Measurements from ENCODE around the gene SGCA. TPM values are rescaled to one million over a fixed set of nuclear protein-coding genes. Genes with fewer than 3 reads are reported as not detected.

Gene SGCA
- total and polyA plus RNA-seq, 9 of the 15 experiments (the other 6 are each of a cell fraction or from before 2014, with no cell fraction given): not detected

DNA sequence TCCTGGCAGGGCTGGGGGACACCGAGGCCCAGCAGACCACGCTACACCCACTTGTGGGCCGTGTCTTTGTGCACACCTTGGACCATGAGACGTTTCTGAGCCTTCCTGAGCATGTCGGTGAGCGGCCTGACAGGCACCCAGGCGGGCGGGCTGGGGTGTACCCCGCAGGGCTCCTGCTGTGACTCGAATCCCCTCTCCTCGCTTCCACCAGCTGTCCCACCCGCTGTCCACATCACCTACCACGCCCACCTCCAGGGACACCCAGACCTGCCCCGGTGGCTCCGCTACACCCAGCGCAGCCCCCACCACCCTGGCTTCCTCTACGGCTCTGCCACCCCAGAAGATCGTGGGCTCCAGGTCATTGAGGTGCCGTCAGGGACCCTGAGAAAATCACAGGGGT lies 1.6 kb downstream of the SGCA start (continued):
- no peak for TF ChIP-seq RBM15 (IDR thresholded peaks at IDR 0.05; ENCODE audit: insufficient read depth, low read length)
- no peak for TF ChIP-seq MAZ (CRISPR knock-in tag; conservative IDR thresholded peaks at IDR 0.05 in 1 of 2, IDR thresholded peaks at IDR 0.05 in 1 of 2)
- TF ChIP-seq SMAD1 (IDR thresholded peaks at IDR 0.05; ENCODE audit: low read depth, low read length, partially characterized antibody): no peak
- no peak for TF ChIP-seq CBFA2T3 (IDR thresholded peaks at IDR 0.05)
- no peak for TF ChIP-seq CSDE1 (IDR thresholded peaks at IDR 0.05)
- TF ChIP-seq, protein P1, sequence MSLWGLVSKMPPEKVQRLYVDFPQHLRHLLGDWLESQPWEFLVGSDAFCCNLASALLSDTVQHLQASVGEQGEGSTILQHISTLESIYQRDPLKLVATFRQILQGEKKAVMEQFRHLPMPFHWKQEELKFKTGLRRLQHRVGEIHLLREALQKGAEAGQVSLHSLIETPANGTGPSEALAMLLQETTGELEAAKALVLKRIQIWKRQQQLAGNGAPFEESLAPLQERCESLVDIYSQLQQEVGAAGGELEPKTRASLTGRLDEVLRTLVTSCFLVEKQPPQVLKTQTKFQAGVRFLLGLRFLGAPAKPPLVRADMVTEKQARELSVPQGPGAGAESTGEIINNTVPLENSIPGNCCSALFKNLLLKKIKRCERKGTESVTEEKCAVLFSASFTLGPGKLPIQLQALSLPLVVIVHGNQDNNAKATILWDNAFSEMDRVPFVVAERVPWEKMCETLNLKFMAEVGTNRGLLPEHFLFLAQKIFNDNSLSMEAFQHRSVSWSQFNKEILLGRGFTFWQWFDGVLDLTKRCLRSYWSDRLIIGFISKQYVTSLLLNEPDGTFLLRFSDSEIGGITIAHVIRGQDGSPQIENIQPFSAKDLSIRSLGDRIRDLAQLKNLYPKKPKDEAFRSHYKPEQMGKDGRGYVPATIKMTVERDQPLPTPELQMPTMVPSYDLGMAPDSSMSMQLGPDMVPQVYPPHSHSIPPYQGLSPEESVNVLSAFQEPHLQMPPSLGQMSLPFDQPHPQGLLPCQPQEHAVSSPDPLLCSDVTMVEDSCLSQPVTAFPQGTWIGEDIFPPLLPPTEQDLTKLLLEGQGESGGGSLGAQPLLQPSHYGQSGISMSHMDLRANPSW (CRISPR knock-in tag; IDR thresholded peaks at IDR 0.05): no peak
- TF ChIP-seq, protein P2, sequence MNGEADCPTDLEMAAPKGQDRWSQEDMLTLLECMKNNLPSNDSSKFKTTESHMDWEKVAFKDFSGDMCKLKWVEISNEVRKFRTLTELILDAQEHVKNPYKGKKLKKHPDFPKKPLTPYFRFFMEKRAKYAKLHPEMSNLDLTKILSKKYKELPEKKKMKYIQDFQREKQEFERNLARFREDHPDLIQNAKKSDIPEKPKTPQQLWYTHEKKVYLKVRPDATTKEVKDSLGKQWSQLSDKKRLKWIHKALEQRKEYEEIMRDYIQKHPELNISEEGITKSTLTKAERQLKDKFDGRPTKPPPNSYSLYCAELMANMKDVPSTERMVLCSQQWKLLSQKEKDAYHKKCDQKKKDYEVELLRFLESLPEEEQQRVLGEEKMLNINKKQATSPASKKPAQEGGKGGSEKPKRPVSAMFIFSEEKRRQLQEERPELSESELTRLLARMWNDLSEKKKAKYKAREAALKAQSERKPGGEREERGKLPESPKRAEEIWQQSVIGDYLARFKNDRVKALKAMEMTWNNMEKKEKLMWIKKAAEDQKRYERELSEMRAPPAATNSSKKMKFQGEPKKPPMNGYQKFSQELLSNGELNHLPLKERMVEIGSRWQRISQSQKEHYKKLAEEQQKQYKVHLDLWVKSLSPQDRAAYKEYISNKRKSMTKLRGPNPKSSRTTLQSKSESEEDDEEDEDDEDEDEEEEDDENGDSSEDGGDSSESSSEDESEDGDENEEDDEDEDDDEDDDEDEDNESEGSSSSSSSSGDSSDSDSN (IDR thresholded peaks at IDR 0.05; ENCODE audit: borderline replicate concordance in 1 of 2, low read depth in 2 of 2, low read length in 2 of 2): no peak
- TF ChIP-seq PHTF2 (CRISPR knock-in tag; IDR thresholded peaks at IDR 0.05): no peak
